Measurements from ENCODE around the gene L3MBTL1.
"Not testable (repeated sequence)": the region's sequence is repeated elsewhere in the genome, so short reads cannot be mapped to it uniquely, and the experiment has no call there.

Gene L3MBTL1

DNA sequence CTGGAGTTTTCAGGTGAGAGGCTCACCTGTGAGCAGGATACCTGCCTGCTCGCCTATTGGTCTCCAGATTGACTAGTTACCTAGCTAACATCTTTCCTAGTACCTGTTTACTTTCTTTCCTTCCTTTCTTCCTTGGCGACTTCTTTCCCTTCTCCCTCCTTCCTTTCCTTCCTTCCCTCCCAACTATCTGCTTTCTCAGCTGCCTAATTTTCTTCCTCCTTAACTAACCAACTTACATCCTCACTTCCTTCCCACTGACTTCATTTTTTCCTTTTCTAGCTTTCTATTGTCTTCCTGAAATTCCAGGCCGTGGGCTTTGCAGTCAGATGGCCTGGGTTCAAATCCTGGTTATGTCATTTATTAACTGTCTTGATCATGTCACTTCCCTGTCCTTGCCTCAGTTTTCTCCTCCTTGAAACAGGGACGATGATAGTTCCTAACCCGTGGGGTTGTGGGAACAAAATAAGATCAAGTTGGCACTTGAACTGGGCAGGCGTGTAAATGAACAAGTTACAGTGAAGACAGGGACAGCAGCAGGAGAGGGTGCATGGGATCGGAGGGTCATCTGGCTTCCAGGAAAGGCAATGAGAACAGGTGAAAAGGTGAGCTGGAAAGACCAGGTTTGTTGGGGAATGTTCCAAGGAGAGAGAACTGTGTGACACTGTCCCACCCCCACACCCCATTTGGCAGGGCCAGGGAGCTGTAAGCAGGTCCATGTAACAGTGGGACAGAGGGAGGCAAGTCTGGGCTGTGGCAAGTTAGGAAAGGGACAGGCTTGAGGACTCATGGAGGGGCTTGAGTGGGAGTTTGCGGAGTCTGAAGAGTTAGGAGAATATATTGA lies 51.9 kb downstream of the L3MBTL1 start:
- DNase-seq (ENCODE audit: low read depth in 2 of 2): no peak

DNA sequence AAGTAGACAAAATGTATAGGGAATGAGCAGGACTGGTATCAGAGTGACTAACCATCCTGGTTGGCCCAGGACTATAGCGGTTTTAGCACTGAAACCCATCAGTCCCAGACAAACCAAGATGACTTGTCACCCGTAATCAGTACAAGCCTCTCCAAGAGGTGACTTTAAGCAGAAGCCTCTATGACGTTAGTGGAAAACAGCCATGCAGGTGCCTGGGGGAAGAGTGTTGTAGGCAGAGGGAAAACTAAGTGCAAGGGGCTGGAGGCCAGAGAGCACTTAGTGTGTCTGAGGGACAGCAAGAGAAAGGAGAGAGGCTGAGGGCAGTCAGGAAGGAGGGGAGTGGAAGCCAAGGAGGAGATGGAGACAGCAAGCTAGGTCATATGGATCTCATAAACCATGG lies 53.5 kb downstream of the L3MBTL1 start:
- no peak for DNase-seq (ENCODE audit: low read depth in 2 of 2)

DNA sequence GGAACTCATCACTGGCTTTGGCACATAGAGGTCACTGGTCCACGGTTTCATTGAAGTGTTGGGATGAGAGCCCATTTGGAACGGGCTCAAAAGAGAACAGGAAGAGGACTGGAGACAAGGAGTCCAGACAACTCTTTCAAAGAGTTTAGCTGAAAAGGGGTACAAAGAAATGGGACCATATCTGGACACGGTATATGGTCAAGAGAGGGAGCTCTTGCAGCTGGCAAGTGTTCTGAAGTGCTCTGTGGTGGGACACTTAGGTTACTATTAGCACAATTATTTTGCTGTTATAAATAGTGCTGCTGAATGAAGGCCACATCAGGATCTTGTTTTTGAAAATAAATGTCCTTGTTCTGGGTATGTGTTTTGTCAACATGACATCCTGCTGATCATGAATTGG lies 55.9 kb downstream of the L3MBTL1 start:
- DNase-seq (ENCODE audit: low read depth in 2 of 2): no peak

DNA sequence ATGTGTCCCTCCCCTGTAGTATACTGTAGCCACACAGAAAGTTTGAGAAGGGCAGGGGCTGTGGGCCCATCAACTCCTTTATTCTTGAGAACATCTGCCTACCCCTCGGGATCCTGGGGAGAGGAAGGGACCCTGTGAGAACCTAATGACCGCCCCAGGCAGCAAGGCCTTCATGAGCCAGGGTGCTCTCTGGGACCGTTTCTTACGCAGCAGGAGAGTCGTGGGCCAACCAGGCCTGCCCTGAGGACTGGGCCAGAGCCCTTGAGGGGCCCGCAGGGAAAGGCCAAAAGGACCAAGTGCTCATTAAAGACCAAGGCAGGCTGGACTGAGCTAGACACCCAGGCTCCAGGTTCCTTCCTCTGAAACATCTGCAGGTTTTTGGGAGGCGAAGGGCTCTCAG lies 56.5 kb downstream of the L3MBTL1 start:
- DNase-seq (ENCODE audit: low read depth in 2 of 2): no peak

DNA sequence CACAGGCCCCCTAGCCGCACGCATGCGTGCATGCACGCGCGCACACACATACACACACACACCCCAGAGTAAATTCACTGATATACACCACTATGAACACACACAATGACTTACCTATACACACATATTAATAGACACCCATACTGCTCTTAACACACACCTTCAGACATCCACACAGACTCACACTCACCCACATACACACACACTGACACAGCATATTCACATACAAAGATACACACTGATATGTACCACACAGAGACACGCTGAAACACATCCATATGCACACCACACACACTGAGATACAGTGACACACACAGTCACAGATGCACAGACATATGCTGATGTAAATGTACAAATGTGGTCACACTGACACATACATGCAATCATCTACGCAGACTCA lies 57.0 kb downstream of the L3MBTL1 start:
- no peak for DNase-seq (ENCODE audit: low read depth in 2 of 2)

DNA sequence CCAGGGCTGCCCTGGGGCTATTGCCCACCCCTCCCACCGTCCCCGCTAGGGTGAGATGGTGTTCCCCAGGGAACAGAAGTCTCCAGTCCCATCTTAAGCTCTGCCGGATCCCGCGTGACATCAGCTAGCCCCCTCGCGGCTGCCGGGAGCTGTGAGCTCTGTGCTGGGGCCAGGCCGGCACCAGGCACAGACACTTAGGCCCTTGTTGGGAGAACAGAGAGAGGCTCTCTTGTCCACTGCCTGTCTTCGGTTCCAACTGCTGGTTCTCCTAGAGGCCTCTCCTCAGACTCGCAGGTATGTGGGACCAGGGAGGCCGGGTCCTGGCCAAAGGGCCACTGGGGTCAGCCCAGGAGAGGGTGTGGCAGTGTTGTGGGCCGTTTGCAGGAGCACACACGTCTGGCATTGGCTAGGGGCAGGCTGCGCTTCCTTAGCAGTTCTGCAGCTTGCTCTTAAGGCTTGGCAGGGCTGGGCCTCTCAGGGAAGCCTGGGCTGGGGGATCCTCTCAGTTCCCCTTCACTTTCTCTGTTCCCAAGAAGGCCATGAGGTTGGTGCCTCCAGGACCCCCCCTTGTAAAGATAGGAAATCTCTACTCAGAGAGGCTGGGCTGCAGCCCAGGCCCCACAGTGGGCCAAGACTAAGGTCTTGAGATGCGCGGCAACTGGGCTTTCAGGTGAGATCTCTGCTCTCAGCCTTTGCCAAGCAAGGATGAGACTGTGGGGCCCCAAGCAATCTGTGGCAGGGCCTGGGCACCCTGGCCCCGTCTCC lies 57.7 kb downstream of the L3MBTL1 start:
- DNase-seq (ENCODE audit: low read depth in 2 of 2): no peak

DNA sequence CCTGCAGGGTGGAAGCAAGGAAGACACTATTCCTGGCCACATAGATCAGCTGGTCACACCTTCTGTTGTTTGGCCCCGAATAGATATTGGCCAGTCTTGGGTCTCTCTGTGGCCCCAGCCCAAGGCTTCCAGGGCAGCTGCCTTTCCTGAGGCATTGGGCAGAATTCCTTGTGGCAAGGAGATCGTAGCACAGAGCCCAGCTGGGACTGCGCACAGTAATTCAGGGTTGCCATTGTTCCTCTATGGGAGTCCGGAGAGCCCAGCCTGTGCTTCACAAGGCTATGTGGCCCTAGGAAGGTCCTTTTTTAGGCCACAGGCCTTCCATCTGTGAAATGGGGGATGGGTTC lies 58.2 kb downstream of the L3MBTL1 start:
- DNase-seq (ENCODE audit: low read depth in 2 of 2): no peak

- no peak for DNase-seq (ENCODE audit: low read depth in 2 of 2)
Measured at GRCh38 chr20:43567477-43567876, 60.0 kb downstream of the L3MBTL1 start.

DNA sequence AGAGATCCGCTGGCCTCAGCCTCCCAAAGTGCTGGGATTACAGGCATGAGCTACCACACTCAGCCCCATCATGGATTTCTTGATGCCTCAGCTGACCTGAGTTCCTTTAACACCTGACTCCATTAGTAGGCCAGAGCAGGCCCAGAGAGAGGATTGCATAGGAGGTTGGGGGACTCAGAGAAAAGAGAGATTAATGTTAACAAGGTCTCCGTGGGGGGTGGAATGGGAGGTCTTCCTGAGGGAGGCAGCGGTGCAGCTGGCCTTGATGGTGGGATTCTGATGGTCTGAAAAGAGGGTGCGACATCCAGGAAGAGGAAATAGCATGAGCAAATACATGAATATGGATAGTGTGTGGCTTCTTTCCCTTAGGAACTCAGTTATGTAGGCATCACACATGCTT lies 61.2 kb downstream of the L3MBTL1 start:
- no peak for DNase-seq (ENCODE audit: low read depth in 2 of 2)

- DNase-seq (ENCODE audit: low read depth in 2 of 2): no peak
Measured at GRCh38 chr20:43569282-43569681, 61.8 kb downstream of the L3MBTL1 start.

GRCh38 chr20:43570496-43570895 lies 63.0 kb downstream of the L3MBTL1 start:
- DNase-seq (ENCODE audit: low read depth in 2 of 2): no peak

GRCh38 chr20:43571310-43571709 lies 63.8 kb downstream of the L3MBTL1 start:
- no peak for DNase-seq (ENCODE audit: low read depth in 2 of 2)

- DNase-seq (ENCODE audit: low read depth in 2 of 2): no peak
Measured at GRCh38 chr20:43571771-43572170, 64.3 kb downstream of the L3MBTL1 start.

DNA sequence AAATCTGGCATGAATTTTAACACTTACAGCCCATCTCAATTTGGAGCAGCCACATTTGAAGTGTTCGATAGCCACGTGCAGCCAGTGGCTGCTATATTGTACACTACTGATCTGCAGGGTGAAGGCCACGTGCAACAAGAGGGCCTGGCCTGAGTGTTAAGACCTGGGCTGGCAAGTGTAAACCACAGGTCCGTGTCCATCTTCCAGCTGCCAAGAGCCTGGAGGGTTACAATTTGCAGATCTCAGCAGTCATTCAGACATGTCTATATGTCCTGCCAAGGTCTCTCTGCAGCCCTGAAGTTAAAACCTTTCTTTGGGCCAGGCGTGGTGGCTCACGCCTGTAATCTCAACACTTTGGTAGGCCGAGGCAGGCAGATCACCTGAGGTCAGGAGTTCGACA lies 65.4 kb downstream of the L3MBTL1 start:
- no peak for DNase-seq (ENCODE audit: low read depth in 2 of 2)

DNA sequence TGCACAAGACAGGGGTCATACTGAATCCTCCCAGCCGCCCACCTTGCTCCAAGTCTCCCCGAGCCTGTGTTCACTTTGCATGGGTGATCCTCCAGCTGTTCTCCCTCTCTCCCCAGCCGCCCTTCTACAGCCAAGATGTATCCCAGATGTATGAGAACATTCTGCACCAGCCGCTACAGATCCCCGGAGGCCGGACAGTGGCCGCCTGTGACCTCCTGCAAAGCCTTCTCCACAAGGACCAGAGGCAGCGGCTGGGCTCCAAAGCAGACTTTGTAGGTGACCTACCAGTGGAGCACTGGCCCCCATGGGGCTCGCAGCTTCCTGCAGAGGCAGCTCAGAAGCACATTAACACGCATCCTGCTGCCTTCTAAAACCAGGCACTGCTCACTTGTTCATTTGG lies 68.6 kb downstream of the L3MBTL1 start:
- no peak for DNase-seq (ENCODE audit: low read depth in 2 of 2)

DNA sequence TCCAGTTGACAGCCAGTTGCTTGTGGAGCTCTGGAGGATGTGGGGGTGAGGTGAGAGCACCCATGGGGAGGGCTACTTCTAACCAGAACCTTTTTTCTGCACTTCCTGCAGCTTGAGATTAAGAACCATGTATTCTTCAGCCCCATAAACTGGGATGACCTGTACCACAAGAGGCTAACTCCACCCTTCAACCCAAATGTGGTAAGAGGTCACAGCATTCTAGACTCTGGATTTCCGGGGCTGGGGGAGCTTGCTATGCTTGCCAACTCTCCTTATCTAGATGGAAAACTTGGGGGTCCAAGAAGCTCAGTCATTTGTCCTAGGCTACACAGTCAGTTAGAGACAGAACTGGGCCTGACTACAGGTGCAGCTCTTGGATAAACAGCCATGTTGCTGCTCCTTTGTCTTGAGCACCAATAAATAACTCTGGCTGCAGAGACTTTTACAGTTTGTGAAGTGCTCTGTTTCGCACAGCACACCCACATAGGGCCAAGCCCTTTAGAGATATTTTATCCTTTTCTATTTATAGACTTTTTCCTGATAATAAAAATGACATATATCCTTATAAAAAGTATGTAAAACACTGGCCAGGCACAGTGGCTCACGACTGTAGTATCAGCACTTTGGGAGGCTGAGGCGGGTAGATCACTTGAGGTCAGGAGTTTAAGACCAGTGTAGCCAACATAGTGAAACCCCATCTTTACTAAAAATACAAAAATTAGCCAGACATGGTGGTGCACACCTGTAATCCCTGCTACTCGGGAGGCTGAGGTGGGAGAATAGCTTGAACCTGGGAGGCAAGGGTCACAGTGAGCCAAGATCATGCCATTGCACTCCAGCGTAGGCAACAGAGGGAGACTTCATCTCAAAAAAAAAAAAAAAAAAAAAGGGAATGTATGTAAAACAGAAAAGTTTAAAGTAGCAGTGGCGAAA lies 72.6 kb downstream of the L3MBTL1 start:
- DNase-seq (ENCODE audit: low read depth in 2 of 2): no peak

DNA sequence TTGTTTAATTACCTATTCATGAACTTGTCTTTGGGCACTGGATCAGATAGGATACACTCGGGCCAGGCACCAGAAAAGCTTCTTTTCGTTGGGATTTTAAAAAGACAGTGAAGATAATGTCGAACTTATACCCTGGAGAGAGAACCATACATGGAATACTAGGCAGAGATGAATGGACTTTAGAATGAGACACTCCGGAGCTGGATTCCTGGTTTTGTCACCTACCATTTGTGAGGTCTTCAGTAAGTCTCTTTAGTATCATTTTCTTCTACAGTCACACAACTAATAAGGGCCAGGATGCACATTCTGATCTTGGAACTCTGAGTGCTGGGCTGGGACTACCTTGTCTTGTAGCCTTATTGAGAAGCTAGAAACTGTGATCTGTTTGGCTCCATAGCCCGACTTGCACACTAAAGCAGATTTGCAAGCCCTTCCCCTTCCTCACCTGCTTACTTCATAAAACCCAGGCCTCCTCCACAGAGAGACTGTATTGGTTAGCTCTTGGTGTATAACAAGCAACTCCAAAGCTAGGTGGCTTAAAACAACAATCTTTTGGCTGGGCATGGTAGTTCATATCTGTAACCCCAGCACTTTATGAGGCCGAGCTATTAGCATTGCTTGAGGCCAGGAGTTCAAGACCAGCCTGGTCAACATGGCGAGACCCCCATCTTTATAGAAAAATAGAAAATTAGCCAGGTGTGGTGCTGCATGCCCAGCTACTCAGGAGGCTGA lies 75.8 kb downstream of the L3MBTL1 start:
- DNase-seq (ENCODE audit: low read depth in 2 of 2): no peak

DNA sequence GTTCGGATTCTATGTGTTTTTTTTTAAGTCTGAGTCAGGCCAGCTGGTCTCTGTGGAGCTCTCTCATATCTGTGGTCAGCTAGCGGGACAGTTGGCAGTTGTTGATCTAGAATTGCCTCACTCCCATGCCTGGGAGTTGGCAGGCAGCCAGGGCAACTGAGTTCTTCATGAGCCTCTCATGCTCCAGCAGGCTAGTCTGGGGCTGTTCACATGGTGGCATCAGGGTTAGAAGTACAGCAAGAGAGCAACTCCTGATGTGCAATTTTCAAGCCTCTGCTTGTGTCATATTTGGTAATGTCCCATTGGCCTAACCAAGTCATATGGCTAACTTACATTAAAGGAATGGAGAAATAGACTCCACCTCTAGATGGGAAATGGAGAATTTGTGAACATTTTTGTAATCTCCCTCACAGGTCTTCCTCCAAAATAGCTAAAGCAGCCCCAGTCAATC lies 76.5 kb downstream of the L3MBTL1 start:
- DNase-seq (ENCODE audit: low read depth in 2 of 2): no peak

- DNase-seq (ENCODE audit: low read depth in 2 of 2): no peak
Measured at GRCh38 chr20:43584448-43585136, 77.1 kb downstream of the L3MBTL1 start.

GRCh38 chr20:43586641-43587040 lies 79.1 kb downstream of the L3MBTL1 start:
- no peak for DNase-seq (ENCODE audit: low read depth in 2 of 2)

GRCh38 chr20:43588526-43588925 lies 81.0 kb downstream of the L3MBTL1 start:
- DNase-seq (ENCODE audit: low read depth in 2 of 2): not testable (repeated sequence)

Data from stimulated activated CD8-positive, alpha-beta memory T cell treated with anti-CD3 and anti-CD28 coated beads, Interleukin-2, amount 100 ng/mL, for 1 hour (primary cell).